Measurements from ENCODE around the gene RAD51B. TPM values are rescaled to one million over a fixed set of nuclear protein-coding genes. Genes with fewer than 3 reads are reported as not detected.

RAD51B gene
- total and polyA plus RNA-seq, 9 of the 15 experiments (the other 6 are each of a cell fraction or from before 2014, with no cell fraction given) = 8.5 to 17.3 (median 11.3) TPM

- TF ChIP-seq ZNF3 (CRISPR knock-in tag; IDR thresholded peaks at IDR 0.05) (no peak), HSF4 (CRISPR knock-in tag; IDR thresholded peaks at IDR 0.05; ENCODE audit: borderline replicate concordance) (peak; percentile 13; the same call in 1 of the 2 replicates), ZNF239 (CRISPR knock-in tag; IDR thresholded peaks at IDR 0.05) (no peak), SMARCE1 (IDR thresholded peaks at IDR 0.05) (no peak), ZBED1 (IDR thresholded peaks at IDR 0.05) (no peak), ZNF785 (CRISPR knock-in tag; IDR thresholded peaks at IDR 0.05) (no peak), ZNF143 (CRISPR knock-in tag; IDR thresholded peaks at IDR 0.05) (no peak), TGIF2 (CRISPR knock-in tag; IDR thresholded peaks at IDR 0.05) (no peak), SRSF7 (optimal IDR thresholded peaks at IDR 0.05; ENCODE audit: low read depth, low read length) (no peak), EZH2 (IDR thresholded peaks at IDR 0.05; ENCODE audit: borderline replicate concordance, low read depth, low read length) (no peak), MLLT1 (IDR thresholded peaks at IDR 0.05) (no peak), KLF13 (tag; IDR thresholded peaks at IDR 0.05; ENCODE audit: borderline replicate concordance, low read depth) (no peak), ATF4 (CRISPR knock-in tag; IDR thresholded peaks at IDR 0.05) (no peak), PHF20 (IDR thresholded peaks at IDR 0.05; ENCODE audit: partially characterized antibody) (no peak), ZFP91 (CRISPR knock-in tag; IDR thresholded peaks at IDR 0.05) (no peak), TFE3 (CRISPR knock-in tag; IDR thresholded peaks at IDR 0.05) (no peak), ZNF398 (CRISPR knock-in tag; IDR thresholded peaks at IDR 0.05) (no peak), ZEB2 (IDR thresholded peaks at IDR 0.05) (no peak), ZNF384 (IDR thresholded peaks at IDR 0.05; ENCODE audit: low read depth, low read length) (no peak), NUFIP1 (IDR thresholded peaks at IDR 0.05; ENCODE audit: partially characterized antibody) (no peak), GABPB1 (CRISPR knock-in tag; IDR thresholded peaks at IDR 0.05) (no peak), NFYB (IDR thresholded peaks at IDR 0.05; ENCODE audit: extremely low read depth, insufficient read length) (no peak)
Measured at GRCh38 chr14:68758301-68758700, 938.7 kb downstream of the RAD51B start (continued).

All from K562 (cell line).